SK-N-SH treated with all-trans-retinoic acid at 6 μM for 48 hours (cell line): ENCODE measurements around the gene RAVER2.

ENCODE experiments used
- ARNTL ChIP-seq: fragments of 450-650 bp; formaldehyde crosslinking; IDR thresholded peaks from 2 replicates; pipeline ENCODE4 v1.5.0; 2020; ENCODE audit warnings: low read depth, mild to moderate bottlenecking, moderate library complexity, borderline replicate concordance
- PATZ1 ChIP-seq: fragments of 250-450 bp; sonication (Bioruptor Pico); IDR thresholded peaks from 2 replicates; pipeline ENCODE4 v1.8.0; 2020; ENCODE audit warnings: mild to moderate bottlenecking, moderate library complexity, borderline replicate concordance
- POU6F1 ChIP-seq: fragments of 250-450 bp; sonication (Bioruptor Pico); IDR thresholded peaks from 2 replicates; pipeline ENCODE4 v1.8.0; 2021; ENCODE audit warnings: low read depth, mild to moderate bottlenecking, moderate library complexity, borderline replicate concordance
- TSHZ2 ChIP-seq: fragments of 250-450 bp; sonication (Bioruptor Pico); IDR thresholded peaks from 2 replicates; pipeline ENCODE4 v1.5.0; 2020; ENCODE audit warnings: mild to moderate bottlenecking, moderate library complexity

- TF ChIP-seq POU6F1 (no peak), ARNTL (no peak), PATZ1 (CRISPR knock-in tag) (no peak), TSHZ2 (CRISPR knock-in tag) (no peak)
Measured at GRCh38 chr1:64696879-64697278, 48.0 kb upstream of the RAVER2 start.
